ENCODE data around the gene VPS37B. TPM values are rescaled to one million over a fixed set of nuclear protein-coding genes. Genes with fewer than 3 reads are reported as not detected.

The VPS37B gene
- total and polyA plus RNA-seq, 2 donors (not counting 1 experiment from before 2014, with no cell fraction given), result 10.7 to 25.6 TPM

- no peak for TF ChIP-seq EZH2 (IDR thresholded peaks at IDR 0.05; ENCODE audit: low read length, missing control alignments)
- no peak for TF ChIP-seq CTCF (conservative IDR thresholded peaks at IDR 0.05 in 1 of 2, IDR thresholded peaks at IDR 0.05 in 1 of 2; ENCODE audit: low read depth in 1 of 2, low read length in 2 of 2)
- Histone ChIP-seq H3K4me2 (ENCODE audit: extremely low read depth, insufficient read depth, low read length) (no peak overlapping the region), H3K9ac (ENCODE audit: insufficient read depth, low read length) (no peak overlapping the region), H3K4me1 (ENCODE audit: control insufficient read depth, extremely low read depth, insufficient read depth, low read length) (no peaks in the 10 kb centered on the region), H2AFZ (ENCODE audit: low read length) (no peak overlapping the region), H4K20me1 (ENCODE audit: control insufficient read depth, extremely low read depth, insufficient read depth, low read length) (no peaks in the 10 kb centered on the region), H3K9me3 (ENCODE audit: control insufficient read depth, insufficient read depth, low read depth, low read length) (no peaks in the 10 kb centered on the region), H3K4me3 (replicated peaks in 1 of 4; ENCODE audit: control extremely low read depth in 1 of 4, insufficient read depth in 1 of 4, low read depth in 3 of 4, low read length in 4 of 4) (no peak overlapping the region), H3K36me3 (ENCODE audit: control insufficient read depth, insufficient read depth, low read length) (no peaks in the 10 kb centered on the region), H3K27me3 (ENCODE audit: control insufficient read depth, insufficient read depth, low read length) (no peaks in the 10 kb centered on the region), H3K79me2 (ENCODE audit: control insufficient read depth, insufficient read depth, low read length) (no peaks in the 10 kb centered on the region), H3K27ac (ENCODE audit: insufficient read depth, low read length) (no peak overlapping the region)
- no peak for DNase-seq (ENCODE audit: low read depth in 2 of 2)
Measured at GRCh38 chr12:122929148-122929538, 33.2 kb upstream of the VPS37B start.

GRCh38 chr12:122928404-122929147 lies 32.7 kb upstream of the VPS37B start:
- TF ChIP-seq CTCF (conservative IDR thresholded peaks at IDR 0.05 in 1 of 2, IDR thresholded peaks at IDR 0.05 in 1 of 2; ENCODE audit: low read depth in 1 of 2, low read length in 2 of 2) (no peak), EZH2 (IDR thresholded peaks at IDR 0.05; ENCODE audit: low read length, missing control alignments) (no peak)
- Histone ChIP-seq H3K27ac (ENCODE audit: insufficient read depth, low read length) (no peak overlapping the region), H3K79me2 (ENCODE audit: control insufficient read depth, insufficient read depth, low read length) (no peaks in the 10 kb centered on the region), H2AFZ (ENCODE audit: low read length) (no peak overlapping the region), H4K20me1 (ENCODE audit: control insufficient read depth, extremely low read depth, insufficient read depth, low read length) (no peaks in the 10 kb centered on the region), H3K4me1 (ENCODE audit: control insufficient read depth, extremely low read depth, insufficient read depth, low read length) (no peaks in the 10 kb centered on the region), H3K27me3 (ENCODE audit: control insufficient read depth, insufficient read depth, low read length) (no peaks in the 10 kb centered on the region), H3K36me3 (ENCODE audit: control insufficient read depth, insufficient read depth, low read length) (no peaks in the 10 kb centered on the region), H3K4me2 (ENCODE audit: extremely low read depth, insufficient read depth, low read length) (no peak overlapping the region), H3K9ac (ENCODE audit: insufficient read depth, low read length) (no peak overlapping the region), H3K9me3 (ENCODE audit: control insufficient read depth, insufficient read depth, low read depth, low read length) (no peaks in the 10 kb centered on the region), H3K4me3 (replicated peaks in 1 of 4; ENCODE audit: control extremely low read depth in 1 of 4, insufficient read depth in 1 of 4, low read depth in 3 of 4, low read length in 4 of 4) (no peak overlapping the region)
- no peak for DNase-seq (ENCODE audit: low read depth in 2 of 2)

- no peak overlapping the region for H3K4me3 ChIP-seq (replicated peaks in 1 of 4; ENCODE audit: control extremely low read depth in 1 of 4, insufficient read depth in 1 of 4, low read depth in 3 of 4, low read length in 4 of 4)
- no peak overlapping the region for H3K27ac ChIP-seq (ENCODE audit: insufficient read depth, low read length)
- TF ChIP-seq EZH2 (IDR thresholded peaks at IDR 0.05; ENCODE audit: low read length, missing control alignments) (no peak), CTCF (conservative IDR thresholded peaks at IDR 0.05 in 1 of 2, IDR thresholded peaks at IDR 0.05 in 1 of 2; ENCODE audit: low read depth in 1 of 2, low read length in 2 of 2) (no peak)
- no peak overlapping the region for H3K4me2 ChIP-seq (ENCODE audit: extremely low read depth, insufficient read depth, low read length)
- no peaks in the 10 kb centered on the region for H3K79me2 ChIP-seq (ENCODE audit: control insufficient read depth, insufficient read depth, low read length)
- no peak for DNase-seq (ENCODE audit: low read depth in 2 of 2)
- no peaks in the 10 kb centered on the region for H3K9me3 ChIP-seq (ENCODE audit: control insufficient read depth, insufficient read depth, low read depth, low read length)
- H4K20me1 ChIP-seq (ENCODE audit: control insufficient read depth, extremely low read depth, insufficient read depth, low read length), result no peaks in the 10 kb centered on the region
- no peaks in the 10 kb centered on the region for H3K36me3 ChIP-seq (ENCODE audit: control insufficient read depth, insufficient read depth, low read length)
- H2AFZ ChIP-seq (ENCODE audit: low read length), result no peak overlapping the region
- no peaks in the 10 kb centered on the region for H3K27me3 ChIP-seq (ENCODE audit: control insufficient read depth, insufficient read depth, low read length)
- H3K4me1 ChIP-seq (ENCODE audit: control insufficient read depth, extremely low read depth, insufficient read depth, low read length), result no peaks in the 10 kb centered on the region
- H3K9ac ChIP-seq (ENCODE audit: insufficient read depth, low read length), result no peak overlapping the region
Measured at GRCh38 chr12:122927756-122928403, 32.0 kb upstream of the VPS37B start.
